WERI-Rb-1 (cell line): Measurements from ENCODE around the gene CNN1.

ENCODE experiments used
- DNase-seq: peaks from one replicate; pipeline ENCODE4 v3.0.0-alpha.2; 2020
- H3K27ac ChIP-seq: fragments of 250-450 bp; sonication (Bioruptor Pico); 2 replicates; pipeline ENCODE4 v1.5.1; 2020; ENCODE audit warnings: mild to moderate bottlenecking, moderate library complexity
- H3K27me3 ChIP-seq: fragments of 250-450 bp; sonication (Bioruptor Pico); 2 replicates; pipeline ENCODE4 v1.5.1; 2021; ENCODE audit warnings: mild to moderate bottlenecking, low read depth, moderate library complexity; ENCODE audit not compliant: insufficient read depth, severe bottlenecking
- H3K36me3 ChIP-seq: fragments of 250-450 bp; sonication (Bioruptor Pico); 2 replicates; pipeline ENCODE4 v1.5.1; 2020; ENCODE audit warnings: mild to moderate bottlenecking, moderate library complexity
- H3K4me3 ChIP-seq: 2 replicates; pipeline ENCODE4 v1.5.1; 2011; ENCODE audit warnings: low read depth, mild to moderate bottlenecking, control low read depth, low read length
- H3K9me3 ChIP-seq: fragments of 250-450 bp; sonication (Bioruptor Pico); 2 replicates; pipeline ENCODE4 v1.5.1; 2021; ENCODE audit warnings: mild to moderate bottlenecking, moderate library complexity; ENCODE audit not compliant: severe bottlenecking
- CTCF ChIP-seq: IDR thresholded peaks from 2 replicates; pipeline ENCODE4 v1.5.1; 2011; ENCODE audit warnings: low read depth, mild to moderate bottlenecking, control low read depth, inconsistent platforms, low read length

Gene CNN1

DNA sequence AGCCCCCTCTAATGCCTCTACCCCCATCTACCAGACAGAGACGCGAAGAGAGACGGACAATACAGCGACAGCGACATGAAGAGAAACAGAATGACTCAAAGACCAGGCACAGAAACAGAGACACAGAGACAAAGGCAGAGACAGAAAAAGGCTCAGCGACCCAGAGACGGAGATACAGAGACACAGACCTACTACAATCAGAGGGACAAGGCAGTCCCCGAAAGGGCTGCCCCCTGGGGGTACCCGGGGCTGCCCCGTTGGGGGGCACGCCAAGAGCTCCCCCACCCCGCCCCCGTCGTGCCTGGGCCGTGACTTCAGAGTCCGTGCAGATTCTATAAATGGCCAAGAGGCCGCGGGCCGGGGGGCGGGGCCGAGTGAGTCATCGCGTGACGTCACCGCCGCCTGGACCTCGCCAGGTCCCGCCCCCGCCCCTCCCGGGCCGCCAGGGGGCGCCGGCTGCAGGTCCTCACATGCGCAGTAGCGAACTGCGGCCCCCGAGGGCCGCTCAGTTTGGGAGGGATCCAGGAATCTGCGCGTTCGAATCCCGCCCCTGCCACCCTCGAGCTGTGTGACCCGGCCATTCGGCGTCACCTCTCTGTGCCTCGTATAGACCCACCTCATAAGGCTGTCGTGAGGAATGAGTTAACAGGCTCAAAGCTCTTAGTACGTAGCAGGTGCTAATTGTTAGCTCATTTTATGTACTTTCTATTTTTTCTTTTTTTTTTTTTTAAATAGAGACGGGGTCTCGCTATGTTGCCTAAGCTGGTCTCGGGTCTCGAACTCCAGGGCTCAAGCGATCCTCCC is 2.7 kb upstream of the CNN1 start:
- peak overlapping the region; percentile 43; the same call in 1 of the 2 replicates for H3K27ac ChIP-seq
- H3K4me3 ChIP-seq: peak overlapping the region; percentile 36
- peak; percentile 88 for DNase-seq

DNA sequence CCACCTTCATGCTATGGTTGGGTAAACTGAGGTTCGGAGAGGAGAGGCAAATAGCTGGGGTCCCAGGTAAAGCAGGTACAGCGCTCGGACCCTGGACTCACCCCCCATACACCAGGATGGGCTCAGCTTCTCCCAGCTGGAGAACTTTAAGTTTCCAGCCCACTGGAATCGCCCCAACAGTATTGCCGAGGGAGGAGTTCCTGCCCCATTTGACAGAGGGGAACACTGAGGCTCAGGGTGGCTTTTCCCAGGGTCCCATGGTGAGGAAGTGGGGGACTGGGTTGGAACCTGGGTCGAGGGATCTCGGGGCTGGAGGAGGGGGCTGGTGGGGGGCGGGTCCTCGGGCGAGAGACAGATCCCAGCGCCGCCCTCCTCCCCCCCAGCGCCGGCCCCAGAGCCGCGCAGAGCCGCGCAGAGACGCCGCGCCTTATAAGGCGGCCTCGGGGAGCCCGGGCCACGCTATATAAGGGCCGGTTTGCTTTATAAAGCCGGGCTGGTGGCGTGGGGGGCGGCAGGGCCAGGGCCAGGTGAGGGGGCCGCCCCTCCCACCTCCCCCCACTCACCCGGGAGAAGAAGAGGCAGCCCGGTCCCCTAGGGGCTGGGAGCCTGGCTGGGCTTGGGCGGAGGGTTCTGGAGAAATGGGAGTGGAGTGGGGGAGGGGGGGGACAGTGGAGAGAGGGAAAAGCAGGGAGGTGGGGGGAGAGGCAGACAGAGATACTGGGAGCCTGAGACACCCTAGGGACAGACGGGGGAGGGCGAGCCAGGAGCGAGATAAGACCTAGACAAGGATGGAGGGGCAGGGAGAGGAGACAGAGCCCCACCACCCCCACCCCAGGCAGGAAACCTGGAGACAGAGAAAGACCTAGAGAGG is 1.1 kb downstream of the CNN1 start:
- peak overlapping the region; percentile 38 for H3K4me3 ChIP-seq
- H3K36me3 ChIP-seq: no peaks in the 10 kb centered on the region
- H3K9me3 ChIP-seq: no peaks in the 10 kb centered on the region
- TF ChIP-seq CTCF: no peak
- H3K27me3 ChIP-seq: no peaks in the 10 kb centered on the region
- DNase-seq: peak; percentile 68
- peak overlapping the region; percentile 66 for H3K27ac ChIP-seq

More for the DNA sequence above, 2.7 kb upstream of the CNN1 start:
- Histone ChIP-seq H3K9me3 (no peaks in the 10 kb centered on the region), H3K36me3 (no peaks in the 10 kb centered on the region), H3K27me3 (no peaks in the 10 kb centered on the region)
- TF ChIP-seq CTCF: peak; percentile 87

DNA sequence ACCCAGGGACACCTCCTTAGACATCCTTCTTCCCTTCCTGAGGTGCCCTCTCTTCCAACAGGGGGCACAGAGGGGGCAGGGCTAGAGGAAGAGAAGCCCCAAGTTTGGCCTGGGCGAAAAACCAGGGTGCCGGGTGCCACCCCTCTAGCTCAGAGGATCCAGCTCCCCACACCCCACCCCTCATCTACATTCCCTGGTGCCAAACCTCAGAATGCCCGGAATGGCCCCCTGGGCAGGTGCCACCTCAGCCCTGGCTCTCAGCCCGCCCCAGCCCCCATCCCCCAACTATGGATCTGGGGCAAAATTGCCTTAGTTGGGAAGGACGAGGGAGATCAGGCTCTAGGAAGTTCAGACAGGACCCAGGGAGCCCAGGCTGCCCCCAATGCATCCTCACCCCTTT is 2.0 kb downstream of the CNN1 start:
- Histone ChIP-seq H3K4me3 (no peak overlapping the region), H3K27me3 (no peaks in the 10 kb centered on the region), H3K9me3 (no peaks in the 10 kb centered on the region), H3K36me3 (no peaks in the 10 kb centered on the region), H3K27ac (no peak overlapping the region; the same call in 1 of the 2 replicates)
- no peak for TF ChIP-seq CTCF
- no peak for DNase-seq

DNA sequence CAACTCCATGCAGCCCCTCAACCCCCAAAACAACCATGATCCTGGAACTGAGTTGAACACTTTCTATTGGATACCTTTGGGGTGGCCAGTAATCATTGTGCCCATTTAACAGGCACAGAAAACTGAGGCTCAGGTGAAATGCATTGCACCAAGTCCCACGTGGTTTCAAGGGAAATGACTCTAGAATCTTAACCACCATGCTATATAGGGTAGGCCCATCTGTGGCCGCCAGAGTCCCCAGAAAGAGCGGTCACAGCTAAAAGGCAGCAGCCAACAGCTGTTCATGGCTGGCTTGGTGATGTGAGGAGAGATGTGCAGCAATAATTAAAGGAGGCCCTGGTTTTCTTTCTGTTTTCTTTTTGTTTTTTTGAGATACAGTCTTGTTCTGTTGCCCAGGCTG is 2.6 kb downstream of the CNN1 start:
- Histone ChIP-seq H3K27ac (no peak overlapping the region), H3K27me3 (no peaks in the 10 kb centered on the region), H3K4me3 (no peak overlapping the region), H3K9me3 (no peaks in the 10 kb centered on the region), H3K36me3 (no peaks in the 10 kb centered on the region)
- no peak for TF ChIP-seq CTCF
- no peak for DNase-seq

DNA sequence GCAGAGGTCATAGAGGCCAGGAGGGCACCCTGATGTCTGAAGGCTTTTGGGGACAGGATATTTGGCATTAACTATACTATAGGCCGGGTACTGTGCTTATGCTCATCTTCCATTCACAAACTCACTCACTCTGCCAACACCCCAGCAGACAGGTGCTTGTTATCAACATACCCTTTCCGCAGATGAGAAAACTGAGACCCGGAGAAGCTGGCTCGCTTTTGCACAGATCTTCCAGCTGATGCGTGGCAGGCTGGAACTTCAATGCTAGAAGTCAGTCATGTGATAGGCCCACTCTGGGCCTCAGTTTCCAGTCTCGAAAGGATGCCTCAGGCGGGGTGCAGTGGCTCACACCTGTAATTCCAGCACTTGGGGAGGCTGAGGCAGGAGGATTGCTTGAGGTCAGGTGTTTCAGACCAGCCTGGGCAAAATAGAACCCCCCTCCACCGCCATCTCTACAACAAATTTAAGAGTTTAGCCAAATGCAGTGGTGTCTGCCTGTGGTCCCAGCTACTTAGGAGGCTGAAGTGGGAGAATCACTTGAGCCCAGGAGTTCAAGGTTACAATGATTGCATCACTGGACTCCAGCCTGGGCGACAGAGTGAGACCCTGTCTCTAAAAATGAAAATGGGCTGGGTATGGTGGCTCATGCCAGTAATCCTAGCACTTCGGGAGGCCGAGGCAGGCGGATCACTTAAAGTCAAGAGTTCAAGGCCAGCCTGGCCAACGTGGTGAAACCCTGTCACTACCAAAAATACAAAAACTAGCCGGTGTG is 9.5 kb downstream of the CNN1 start:
- TF ChIP-seq CTCF: no peak
- Histone ChIP-seq H3K27me3 (no peaks in the 10 kb centered on the region), H3K4me3 (no peak overlapping the region), H3K27ac (no peak overlapping the region), H3K9me3 (no peaks in the 10 kb centered on the region), H3K36me3 (peaks cover 10% of the 10 kb centered on the region)
- DNase-seq: no peak
